ENCODE results near the gene ALG1.
"Not testable (repeated sequence)": the region's sequence is repeated elsewhere in the genome, so short reads cannot be mapped to it uniquely, and the experiment has no call there.

Gene ALG1

GRCh38 chr16:5073279-5073629 lies 1.6 kb downstream of the ALG1 start:
- DNase-seq (ENCODE audit: low read depth in 2 of 2) = no peak

DNA sequence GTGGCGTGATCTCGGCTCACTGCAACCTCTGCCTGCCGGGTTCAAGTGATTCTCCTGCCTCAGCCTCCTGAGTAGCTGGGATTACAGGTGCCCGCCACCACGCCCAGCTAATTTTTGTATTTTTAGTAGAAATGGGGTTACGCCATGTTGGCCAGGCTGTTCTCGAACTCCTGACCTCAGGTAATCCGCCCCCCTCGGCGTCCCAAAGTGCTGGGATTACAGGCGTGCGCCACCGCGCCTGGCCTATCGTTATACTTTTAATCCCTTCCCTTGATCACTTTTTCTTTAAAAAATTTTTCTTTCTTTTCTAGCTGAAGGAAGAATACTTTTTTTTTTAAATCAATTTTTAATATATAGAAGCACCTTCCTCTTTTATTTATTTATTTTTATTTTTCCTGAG lies 2.1 kb downstream of the ALG1 start:
- DNase-seq (ENCODE audit: low read depth in 2 of 2) = not testable (repeated sequence)

GRCh38 chr16:5075637-5076036 lies 4.0 kb downstream of the ALG1 start:
- no peak for DNase-seq (ENCODE audit: low read depth in 2 of 2)

- no peak for DNase-seq (ENCODE audit: low read depth in 2 of 2)
Measured at GRCh38 chr16:5077304-5077703, 5.7 kb downstream of the ALG1 start.

DNA sequence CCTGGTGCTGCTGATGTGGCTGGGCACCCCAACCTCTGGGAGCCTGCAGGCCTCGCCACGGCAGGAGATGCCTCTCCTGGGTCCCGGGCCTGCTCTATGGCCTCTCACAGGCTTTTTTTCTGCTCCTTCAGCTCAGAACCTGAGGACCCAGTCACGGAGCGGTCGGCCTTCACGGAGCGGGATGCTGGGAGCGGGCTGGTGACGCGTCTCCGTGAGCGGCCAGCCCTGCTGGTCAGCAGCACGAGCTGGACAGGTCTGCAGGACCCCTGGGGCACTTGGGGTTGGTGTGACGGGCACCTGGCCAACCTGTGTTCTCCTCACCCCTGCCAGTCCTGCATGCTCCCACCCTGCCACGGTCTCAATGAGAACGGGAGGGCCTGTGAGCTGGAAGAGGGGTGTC lies 7.0 kb downstream of the ALG1 start:
- DNase-seq (ENCODE audit: low read depth in 2 of 2) = no peak

GRCh38 chr16:5080461-5080860 lies 8.8 kb downstream of the ALG1 start:
- DNase-seq (ENCODE audit: low read depth in 2 of 2) = not testable (repeated sequence)

GRCh38 chr16:5080996-5081395 lies 9.4 kb downstream of the ALG1 start:
- DNase-seq (ENCODE audit: low read depth in 2 of 2) = not testable (repeated sequence)

GRCh38 chr16:5083646-5084045 lies 12.0 kb downstream of the ALG1 start:
- DNase-seq (ENCODE audit: low read depth in 2 of 2) = not testable (repeated sequence)

GRCh38 chr16:5084099-5084731 lies 12.6 kb downstream of the ALG1 start:
- DNase-seq (ENCODE audit: low read depth in 2 of 2) = not testable (repeated sequence)

GRCh38 chr16:5084802-5085201 lies 13.2 kb downstream of the ALG1 start:
- peak; percentile 47 to 50 for DNase-seq (ENCODE audit: low read depth in 2 of 2)

DNA sequence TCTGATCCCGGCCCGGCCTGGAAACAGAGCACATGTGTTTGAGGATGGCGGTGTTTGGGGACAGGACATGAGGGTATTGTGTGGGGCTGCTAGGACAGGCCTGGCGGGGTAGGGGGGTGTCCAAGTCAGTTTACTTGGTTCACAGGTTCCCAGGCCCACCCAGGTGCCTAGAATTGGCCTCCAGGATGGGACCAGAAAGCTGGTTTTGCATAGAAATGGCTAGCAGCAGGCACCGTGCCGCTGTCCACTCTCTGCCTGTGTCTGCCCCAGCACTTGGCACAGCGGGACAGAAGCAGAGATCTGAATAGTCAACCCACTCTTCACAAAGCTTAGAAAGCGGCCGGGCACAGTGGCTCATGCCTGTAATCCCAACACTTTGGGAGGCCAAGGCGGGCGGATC lies 14.1 kb downstream of the ALG1 start:
- DNase-seq (ENCODE audit: low read depth in 2 of 2) = not testable (repeated sequence)

GRCh38 chr16:5088086-5088790 lies 16.6 kb downstream of the ALG1 start:
- DNase-seq (ENCODE audit: low read depth in 2 of 2) = not testable (repeated sequence)

GRCh38 chr16:5088936-5089335 lies 17.3 kb downstream of the ALG1 start:
- not testable (repeated sequence) for DNase-seq (ENCODE audit: low read depth in 2 of 2)

DNA sequence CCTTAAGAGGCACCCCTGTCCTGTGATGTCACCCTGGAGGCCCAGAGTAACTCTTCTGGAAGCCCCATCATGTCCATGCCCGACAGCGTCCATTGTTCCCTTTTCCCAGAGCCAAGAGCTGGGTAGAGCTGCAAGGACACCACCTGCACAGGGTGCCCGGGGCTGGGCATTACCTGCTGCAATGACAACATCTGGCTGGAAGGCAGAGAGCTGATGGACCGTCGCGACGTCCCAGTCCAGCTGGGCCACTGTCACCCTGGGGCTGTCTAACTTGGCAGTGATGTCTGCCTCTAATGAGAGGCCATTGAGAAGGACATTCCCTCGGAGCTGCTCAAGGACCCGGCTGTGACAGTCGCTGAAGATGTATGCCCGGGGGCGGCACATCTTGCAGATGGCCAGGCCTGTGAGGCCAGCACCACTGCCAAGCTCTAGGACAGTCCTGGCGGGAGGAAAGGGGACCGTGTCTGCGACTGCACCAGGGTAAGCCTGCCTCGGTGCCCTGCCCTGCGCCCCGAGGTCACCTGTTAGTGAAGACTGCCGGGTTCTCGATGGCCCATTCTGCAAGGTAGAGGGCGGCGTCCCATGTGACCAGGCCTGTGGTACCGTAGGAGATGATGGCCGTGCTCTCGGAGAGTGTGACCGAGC lies 18.4 kb downstream of the ALG1 start:
- DNase-seq (ENCODE audit: low read depth in 2 of 2) = not testable (repeated sequence)

- DNase-seq (ENCODE audit: low read depth in 2 of 2) = not testable (repeated sequence)
Measured at GRCh38 chr16:5090592-5090991, 18.9 kb downstream of the ALG1 start.

- not testable (repeated sequence) for DNase-seq (ENCODE audit: low read depth in 2 of 2)
Measured at GRCh38 chr16:5093081-5093480, 21.4 kb downstream of the ALG1 start.

DNA sequence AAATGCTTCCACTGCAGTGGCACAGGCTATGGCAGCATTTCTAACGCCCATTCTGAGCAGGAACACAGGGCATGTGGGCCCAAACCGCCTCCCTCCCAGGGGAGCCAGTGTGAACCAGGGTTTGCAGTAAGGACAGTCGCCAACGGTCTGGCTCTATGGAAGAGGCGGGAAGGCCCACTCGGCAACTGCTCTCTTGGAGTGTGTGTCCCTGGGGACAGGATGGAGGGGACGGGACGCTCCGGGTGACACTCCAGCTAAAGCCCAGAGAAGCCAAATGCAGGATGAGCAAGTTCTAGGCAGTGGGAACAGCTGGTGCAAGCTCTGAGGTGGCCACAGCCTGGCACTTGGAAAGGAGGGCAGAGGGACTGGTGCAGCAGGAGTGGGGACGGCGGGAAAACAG lies 22.1 kb downstream of the ALG1 start:
- DNase-seq (ENCODE audit: low read depth in 2 of 2) = not testable (repeated sequence)

DNA sequence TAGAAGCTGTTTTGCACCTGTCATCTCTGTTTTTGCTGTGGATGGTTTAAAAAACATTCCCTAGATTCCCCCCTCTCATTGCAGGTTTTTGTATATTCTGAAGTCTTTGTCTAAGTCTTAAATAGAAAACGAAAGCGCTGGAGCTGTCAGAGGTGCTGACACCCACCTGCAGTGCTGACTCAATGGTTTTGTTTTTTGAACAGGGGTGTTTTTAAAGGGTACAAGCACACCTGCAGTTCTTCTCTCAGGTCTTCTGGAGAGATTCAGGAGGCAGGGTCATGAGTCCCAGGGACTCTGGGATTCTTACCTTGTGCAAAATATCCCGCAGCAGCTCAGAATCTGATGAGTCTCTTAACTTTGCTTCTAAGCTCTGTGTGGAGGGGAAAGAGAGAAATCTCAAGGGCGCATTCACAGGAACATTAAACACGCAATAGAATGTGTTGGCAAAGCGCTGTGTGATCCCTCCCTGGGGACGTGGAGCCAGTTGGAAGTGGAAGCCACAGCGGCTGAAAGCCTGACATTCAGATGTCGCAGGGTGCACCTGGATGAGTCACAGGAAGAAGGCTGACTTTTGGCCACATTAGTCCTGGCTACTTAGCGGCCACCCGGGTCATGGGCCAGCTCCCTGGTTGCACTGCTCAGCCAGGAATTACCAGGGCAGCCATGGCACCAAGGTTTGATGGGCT lies 23.6 kb downstream of the ALG1 start:
- DNase-seq (ENCODE audit: low read depth in 2 of 2) = not testable (repeated sequence)

GRCh38 chr16:5096437-5097060 lies 24.9 kb downstream of the ALG1 start:
- DNase-seq (ENCODE audit: low read depth in 2 of 2) = not testable (repeated sequence)

- DNase-seq (ENCODE audit: low read depth in 2 of 2) = peak in 1 of 2 donors; percentile 14
Measured at GRCh38 chr16:5097061-5097469, 25.4 kb downstream of the ALG1 start.

- DNase-seq (ENCODE audit: low read depth in 2 of 2) = peak; percentile 97
Measured at GRCh38 chr16:5097470-5098220, 26.0 kb downstream of the ALG1 start, which contains the start of gene EEF2KMT. Gene EEF2KMT, minus strand, starts transcription at chr16:5097795. Its CDS starts 56 bp downstream, at chr16:5097739.

Data from stimulated activated CD4-positive, alpha-beta T cell treated with anti-CD3 and anti-CD28 coated beads, Interleukin-4, amount 100 ng/mL, for 48 hours (primary cell).